Fibroblast of lung (primary cell): ENCODE measurements around the gene LAMA1. TPM values are rescaled to one million over a fixed set of nuclear protein-coding genes. Genes with fewer than 3 reads are reported as not detected.

Experiments
- DNase-seq, 2 donors: peaks; one replicate each; pipeline versions ENCODE4 v3.0.0 to v3.0.0-alpha.2; 2010; ENCODE audit warnings: low read depth in 2 of 2
- H2AFZ ChIP-seq: 2 replicates; pipeline ENCODE4 v1.5.1; 2012; ENCODE audit warnings: low read length, control low read depth, inconsistent platforms
- H3K27ac ChIP-seq: 2 replicates; pipeline ENCODE4 v1.5.1; 2011; ENCODE audit warnings: low read length, control low read depth; ENCODE audit not compliant: insufficient read depth
- H3K27me3 ChIP-seq: 2 replicates; pipeline ENCODE4 v1.5.1; 2011; ENCODE audit warnings: mild to moderate bottlenecking, low read length; ENCODE audit not compliant: control insufficient read depth, insufficient read depth
- H3K36me3 ChIP-seq: 2 replicates; pipeline ENCODE4 v1.5.1; 2011; ENCODE audit warnings: low read length; ENCODE audit not compliant: control insufficient read depth, insufficient read depth
- H3K4me1 ChIP-seq: 2 replicates; pipeline ENCODE4 v1.5.1; 2011; ENCODE audit warnings: low read length; ENCODE audit not compliant: control insufficient read depth, insufficient read depth; ENCODE audit errors: extremely low read depth
- H3K4me2 ChIP-seq: 2 replicates; pipeline ENCODE4 v1.5.1; 2011; ENCODE audit warnings: low read length, control low read depth; ENCODE audit not compliant: insufficient read depth; ENCODE audit errors: extremely low read depth
- H3K4me3 ChIP-seq, 4 experiments: fragments of 200-600 bp in 1 of 4; sonication (generic) in 1 of 4; replicated peaks in 1 of 4; 2 replicates each; pipeline ENCODE4 v1.5.1; 2011 to 2016; ENCODE audit warnings: low read length in 4 of 4, low read depth in 3 of 4, mild to moderate bottlenecking in 3 of 4, control low read depth in 2 of 4, inconsistent platforms in 1 of 4, mixed read lengths in 1 of 4; ENCODE audit not compliant: insufficient read depth in 1 of 4; ENCODE audit errors: control extremely low read depth in 1 of 4
- H3K79me2 ChIP-seq: 2 replicates; pipeline ENCODE4 v1.5.1; 2012; ENCODE audit warnings: mild to moderate bottlenecking, low read length, inconsistent platforms; ENCODE audit not compliant: control insufficient read depth, insufficient read depth
- H3K9ac ChIP-seq: 2 replicates; pipeline ENCODE4 v1.5.1; 2011; ENCODE audit warnings: mild to moderate bottlenecking, low read length, control low read depth; ENCODE audit not compliant: insufficient read depth
- H3K9me3 ChIP-seq: 2 replicates; pipeline ENCODE4 v1.5.1; 2012; ENCODE audit warnings: low read depth, low read length; ENCODE audit not compliant: control insufficient read depth, insufficient read depth
- H4K20me1 ChIP-seq: 2 replicates; pipeline ENCODE4 v1.5.1; 2011; ENCODE audit warnings: low read length; ENCODE audit not compliant: control insufficient read depth, insufficient read depth; ENCODE audit errors: extremely low read depth
- EZH2 ChIP-seq: IDR thresholded peaks from 2 replicates; pipeline ENCODE4 v1.5.1; 2012; ENCODE audit warnings: low read length, control low read depth, mild to moderate bottlenecking; ENCODE audit errors: missing control alignments
- polyA plus RNA-seq, 2 donors: library from polyadenylated mRNA; depleted of rRNA in 1 of 2; stranded (reverse) in 1 of 2; unstranded in 1 of 2; fragments of >200 nt; gene quantifications; 2 replicates each; pipeline ENCODE4 v1.2.1, GENCODE V29; 2011 to 2012; ENCODE audit warnings: missing spikeins in 1 of 2
- total RNA-seq: library from RNA; depleted of rRNA; stranded (reverse); fragments of >200 nt; gene quantifications from 2 replicates; pipeline ENCODE4 v1.2.1, GENCODE V29; 2014
- TF ChIP-seq, protein P1 (sequence below), 2 donors: IDR thresholded peaks in 1 of 2; conservative IDR thresholded peaks in 1 of 2; 1 replicate in 1 of 2; 2 replicates in 1 of 2; pipeline ENCODE4 v1.5.1; 2011 to 2012; ENCODE audit warnings: low read length in 2 of 2, control low read depth in 1 of 2, inconsistent platforms in 1 of 2, low read depth in 1 of 2, mild to moderate bottlenecking in 1 of 2

LAMA1 gene
- total and polyA plus RNA-seq, 2 donors (not counting 1 experiment from before 2014, with no cell fraction given), result 1.2 to 5.8 TPM

DNA sequence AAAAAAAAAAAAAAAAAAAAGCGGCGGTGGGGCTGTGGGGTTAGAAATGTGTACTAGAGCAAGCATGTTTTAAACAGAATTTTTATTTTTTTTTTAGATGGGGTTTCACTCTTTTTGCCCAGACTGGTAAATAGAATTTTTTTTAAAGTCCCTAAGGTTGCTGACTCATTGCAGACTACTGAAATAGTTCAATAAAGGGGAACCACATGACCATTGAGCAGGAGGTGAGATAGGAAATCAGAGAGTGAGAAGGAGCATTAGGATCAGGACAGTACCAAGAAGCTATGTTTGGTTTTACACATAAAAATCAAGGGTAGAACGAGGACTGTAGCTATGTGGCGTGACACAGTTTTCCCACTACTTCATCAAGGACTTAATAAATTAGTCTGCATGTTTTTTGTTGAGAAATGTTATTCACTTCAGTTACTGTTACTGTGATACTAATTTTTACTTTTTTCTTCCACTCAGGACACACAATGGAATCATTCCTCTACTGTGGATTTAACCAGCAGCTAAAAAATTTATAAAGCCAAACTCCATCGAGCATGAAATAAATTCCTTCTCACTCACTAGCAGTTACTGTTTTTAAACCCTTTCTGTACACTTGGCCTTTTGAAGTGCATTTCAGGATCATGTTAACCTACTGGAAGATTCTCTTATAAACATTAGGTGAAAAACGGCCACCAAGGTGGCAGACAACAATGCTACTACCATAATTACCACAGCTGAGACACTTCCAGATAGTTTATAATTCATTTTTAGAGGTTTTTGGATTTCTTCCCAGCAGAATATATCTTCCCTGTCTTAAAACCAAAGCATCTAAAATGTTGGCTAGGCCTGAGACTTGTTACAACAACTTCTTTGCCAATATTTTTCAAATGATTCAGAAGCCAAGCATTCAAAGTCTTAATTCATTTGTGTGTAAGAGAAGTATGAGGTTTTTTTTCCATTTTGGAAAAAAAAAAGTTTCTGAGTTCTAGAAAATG is 33.2 kb downstream of the LAMA1 start:
- H3K79me2 ChIP-seq, result no peaks in the 10 kb centered on the region
- H3K4me1 ChIP-seq, result no peaks in the 10 kb centered on the region
- H2AFZ ChIP-seq, result no peak overlapping the region
- H4K20me1 ChIP-seq, result no peaks in the 10 kb centered on the region
- H3K9ac ChIP-seq, result no peak overlapping the region
- TF ChIP-seq, protein P1, sequence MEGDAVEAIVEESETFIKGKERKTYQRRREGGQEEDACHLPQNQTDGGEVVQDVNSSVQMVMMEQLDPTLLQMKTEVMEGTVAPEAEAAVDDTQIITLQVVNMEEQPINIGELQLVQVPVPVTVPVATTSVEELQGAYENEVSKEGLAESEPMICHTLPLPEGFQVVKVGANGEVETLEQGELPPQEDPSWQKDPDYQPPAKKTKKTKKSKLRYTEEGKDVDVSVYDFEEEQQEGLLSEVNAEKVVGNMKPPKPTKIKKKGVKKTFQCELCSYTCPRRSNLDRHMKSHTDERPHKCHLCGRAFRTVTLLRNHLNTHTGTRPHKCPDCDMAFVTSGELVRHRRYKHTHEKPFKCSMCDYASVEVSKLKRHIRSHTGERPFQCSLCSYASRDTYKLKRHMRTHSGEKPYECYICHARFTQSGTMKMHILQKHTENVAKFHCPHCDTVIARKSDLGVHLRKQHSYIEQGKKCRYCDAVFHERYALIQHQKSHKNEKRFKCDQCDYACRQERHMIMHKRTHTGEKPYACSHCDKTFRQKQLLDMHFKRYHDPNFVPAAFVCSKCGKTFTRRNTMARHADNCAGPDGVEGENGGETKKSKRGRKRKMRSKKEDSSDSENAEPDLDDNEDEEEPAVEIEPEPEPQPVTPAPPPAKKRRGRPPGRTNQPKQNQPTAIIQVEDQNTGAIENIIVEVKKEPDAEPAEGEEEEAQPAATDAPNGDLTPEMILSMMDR (conservative IDR thresholded peaks at IDR 0.05 in 1 of 2, IDR thresholded peaks at IDR 0.05 in 1 of 2; ENCODE audit: low read depth in 1 of 2, low read length in 2 of 2), result no peak
- TF ChIP-seq EZH2, result no peak
- no peak overlapping the region for H3K4me2 ChIP-seq
- H3K27ac ChIP-seq, result peak overlapping the region; percentile 55
- H3K36me3 ChIP-seq, result no peaks in the 10 kb centered on the region
- no peaks in the 10 kb centered on the region for H3K9me3 ChIP-seq
- H3K4me3 ChIP-seq, result no peak overlapping the region
- DNase-seq, result peak; percentile 89 to 95
- H3K27me3 ChIP-seq, result no peaks in the 10 kb centered on the region

DNA sequence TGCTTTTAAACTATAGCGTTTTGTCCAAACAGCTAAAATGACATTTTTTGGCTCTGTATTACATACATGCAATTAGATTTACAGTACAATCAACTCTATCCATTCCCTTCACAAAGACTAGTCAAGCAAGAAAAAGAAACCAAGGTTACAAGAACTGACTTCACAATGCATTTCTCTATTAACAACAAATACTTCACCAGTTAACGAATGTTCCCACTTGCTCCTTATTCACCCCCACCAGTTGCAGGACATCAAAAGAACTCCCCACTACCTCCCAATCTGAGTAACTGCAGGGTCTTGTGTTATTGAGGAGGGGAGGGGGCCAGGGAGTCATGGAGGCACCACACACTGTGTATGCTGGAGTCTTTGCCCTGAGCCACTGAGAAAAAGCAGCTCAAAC is 34.9 kb downstream of the LAMA1 start:
- Histone ChIP-seq H3K4me1 (no peaks in the 10 kb centered on the region), H3K27me3 (no peaks in the 10 kb centered on the region), H3K9ac (no peak overlapping the region), H3K4me3 (no peak overlapping the region), H3K36me3 (no peaks in the 10 kb centered on the region), H3K79me2 (no peaks in the 10 kb centered on the region), H2AFZ (no peak overlapping the region), H3K9me3 (no peaks in the 10 kb centered on the region), H4K20me1 (no peaks in the 10 kb centered on the region), H3K27ac (no peak overlapping the region), H3K4me2 (no peak overlapping the region)
- TF ChIP-seq, protein P1 (conservative IDR thresholded peaks at IDR 0.05 in 1 of 2, IDR thresholded peaks at IDR 0.05 in 1 of 2; ENCODE audit: low read depth in 1 of 2, low read length in 2 of 2), result no peak
- no peak for TF ChIP-seq EZH2
- no peak for DNase-seq

DNA sequence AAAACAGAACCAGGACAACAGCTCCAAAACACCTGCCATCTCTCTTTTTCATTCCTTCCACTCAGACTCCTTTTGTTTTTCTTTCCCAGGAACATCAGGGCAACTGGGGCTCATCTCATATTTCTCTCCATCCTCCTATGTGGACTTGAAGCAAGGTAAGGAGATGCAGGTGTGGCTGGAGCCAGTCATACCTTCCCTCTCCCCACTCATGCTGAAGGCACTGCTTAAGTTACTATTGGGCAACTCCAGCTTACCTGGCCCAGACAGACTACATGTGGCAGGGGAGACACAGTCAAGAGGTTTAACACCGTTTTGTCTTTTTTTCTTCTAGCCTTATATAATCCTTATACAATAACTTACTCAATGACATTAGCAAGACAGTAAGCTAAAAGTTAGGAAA is 38.4 kb downstream of the LAMA1 start:
- DNase-seq, result no peak
- Histone ChIP-seq H3K79me2 (no peaks in the 10 kb centered on the region), H3K36me3 (no peaks in the 10 kb centered on the region), H3K4me2 (no peak overlapping the region), H3K27me3 (no peaks in the 10 kb centered on the region), H2AFZ (no peak overlapping the region), H3K4me1 (no peaks in the 10 kb centered on the region), H3K4me3 (no peak overlapping the region), H4K20me1 (no peaks in the 10 kb centered on the region), H3K27ac (no peak overlapping the region), H3K9me3 (no peaks in the 10 kb centered on the region), H3K9ac (no peak overlapping the region)
- TF ChIP-seq, protein P1 (conservative IDR thresholded peaks at IDR 0.05 in 1 of 2, IDR thresholded peaks at IDR 0.05 in 1 of 2; ENCODE audit: low read depth in 1 of 2, low read length in 2 of 2), result no peak
- no peak for TF ChIP-seq EZH2
